ENCODE data around the gene FAM184B.

FAM184B gene

DNA sequence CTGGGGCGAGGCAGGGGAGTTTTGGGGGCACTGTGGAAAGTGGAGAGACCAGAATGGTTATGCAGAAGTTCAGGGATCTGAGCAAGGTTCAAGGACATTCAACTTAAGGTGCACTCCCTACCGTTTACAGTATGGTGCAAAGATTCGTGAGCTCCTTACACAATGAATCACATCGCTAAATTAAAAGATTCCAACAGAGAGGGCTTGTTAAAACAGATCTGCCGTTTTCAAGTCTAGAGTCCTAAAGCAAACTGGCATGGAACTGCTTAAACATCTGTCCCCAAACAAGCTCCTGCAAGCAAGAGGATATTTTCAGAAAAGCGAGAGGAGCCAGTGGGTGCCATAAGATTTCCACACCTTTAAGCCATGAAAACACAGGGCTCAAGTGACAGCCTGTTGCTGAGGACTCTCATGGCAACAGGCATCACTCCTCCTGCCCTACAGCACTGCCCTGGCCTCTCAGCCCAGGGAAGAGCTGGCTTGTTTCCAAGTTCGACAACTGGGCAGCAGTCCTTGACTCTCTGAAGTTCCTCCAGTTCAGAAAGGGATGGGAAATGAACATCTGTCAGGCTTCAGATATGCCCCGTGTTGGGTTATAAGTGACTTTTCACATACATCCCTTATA is 10.0 kb downstream of the FAM184B start:
- DNase-seq = no peak

- DNase-seq = no peak
Observed at GRCh38 chr4:17770845-17771244, 10.6 kb downstream of the FAM184B start.

GRCh38 chr4:17769406-17770174 is 11.8 kb downstream of the FAM184B start:
- DNase-seq = no peak

GRCh38 chr4:17766826-17767458 is 14.5 kb downstream of the FAM184B start:
- DNase-seq = no peak

DNA sequence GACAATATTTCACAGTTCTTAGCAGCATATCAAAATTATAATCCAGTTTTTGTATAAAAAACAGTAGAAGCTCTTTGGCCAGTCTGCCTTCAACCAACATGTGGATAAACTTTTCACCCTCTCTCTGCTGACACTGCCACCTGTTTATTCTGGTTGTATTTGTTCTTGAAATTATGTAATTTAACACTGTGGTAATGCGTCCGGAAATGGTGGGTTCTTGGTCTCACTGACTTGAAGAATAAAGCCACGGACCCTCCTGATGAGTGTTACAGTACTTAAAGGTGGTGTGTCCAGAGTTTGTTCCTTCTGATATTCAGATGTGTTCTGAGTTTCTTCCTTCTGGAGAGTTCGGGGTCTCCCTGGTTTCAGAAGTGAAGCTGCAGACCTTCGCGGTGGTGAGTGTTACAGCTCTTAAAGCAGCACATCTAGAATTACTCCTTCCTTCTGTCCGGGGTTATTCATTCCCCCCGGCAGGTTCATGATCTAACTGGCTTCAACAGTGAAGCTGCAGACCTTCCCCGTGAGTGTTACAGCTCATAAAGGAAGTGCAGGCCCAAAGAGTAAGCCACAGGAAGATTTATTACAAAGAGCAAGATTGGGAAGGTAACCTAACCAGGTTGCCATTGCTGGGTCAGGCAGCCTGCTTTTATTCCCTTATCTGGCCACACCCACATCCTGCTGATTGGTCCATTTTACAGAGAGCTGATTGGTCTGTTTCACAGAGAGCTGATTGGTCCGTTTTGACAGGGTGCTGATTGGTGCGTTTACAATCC is 15.7 kb downstream of the FAM184B start:
- no peak for DNase-seq

GRCh38 chr4:17763931-17764330 is 17.5 kb downstream of the FAM184B start:
- no peak for DNase-seq

DNA sequence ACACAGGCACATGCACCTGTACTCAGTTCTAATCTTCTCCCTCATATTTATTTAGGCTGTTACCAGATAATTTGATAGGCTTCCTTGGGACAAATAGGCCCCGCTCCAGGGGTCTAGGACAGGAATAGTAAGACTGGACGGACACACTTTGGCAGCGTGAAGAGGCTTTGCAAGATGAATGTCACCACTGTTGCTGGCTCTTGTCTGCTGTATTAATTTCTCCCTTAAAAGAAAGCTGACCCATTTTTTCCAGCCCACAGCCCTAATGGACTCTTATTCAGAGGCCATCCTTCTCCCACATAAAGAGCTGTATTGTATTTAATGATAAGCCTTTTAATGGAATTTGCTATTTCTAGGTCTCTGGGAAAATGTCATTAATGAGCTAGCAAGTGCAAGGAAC is 18.0 kb downstream of the FAM184B start:
- DNase-seq = no peak

GRCh38 chr4:17762726-17763125 is 18.7 kb downstream of the FAM184B start:
- DNase-seq = peak; percentile 38

DNA sequence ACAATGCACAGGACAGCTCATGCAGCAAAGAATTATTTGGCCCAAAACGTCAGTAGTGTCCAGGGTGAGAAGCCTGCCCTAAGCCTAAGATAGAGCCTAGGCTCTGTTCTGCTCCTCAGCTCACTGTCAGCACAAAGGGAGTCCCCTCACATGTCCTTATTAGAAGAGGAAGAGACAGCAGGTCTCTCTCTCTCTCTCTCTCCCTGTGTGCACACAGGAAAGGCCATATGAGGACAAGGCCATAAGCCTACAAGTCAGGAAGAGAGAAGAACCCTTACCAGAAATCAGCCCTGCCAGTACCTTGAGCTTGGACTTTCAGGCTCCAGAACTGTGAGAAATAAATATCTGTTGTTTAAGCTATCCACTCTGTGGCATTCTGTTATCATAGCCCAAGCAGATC is 20.4 kb downstream of the FAM184B start:
- DNase-seq = no peak

DNA sequence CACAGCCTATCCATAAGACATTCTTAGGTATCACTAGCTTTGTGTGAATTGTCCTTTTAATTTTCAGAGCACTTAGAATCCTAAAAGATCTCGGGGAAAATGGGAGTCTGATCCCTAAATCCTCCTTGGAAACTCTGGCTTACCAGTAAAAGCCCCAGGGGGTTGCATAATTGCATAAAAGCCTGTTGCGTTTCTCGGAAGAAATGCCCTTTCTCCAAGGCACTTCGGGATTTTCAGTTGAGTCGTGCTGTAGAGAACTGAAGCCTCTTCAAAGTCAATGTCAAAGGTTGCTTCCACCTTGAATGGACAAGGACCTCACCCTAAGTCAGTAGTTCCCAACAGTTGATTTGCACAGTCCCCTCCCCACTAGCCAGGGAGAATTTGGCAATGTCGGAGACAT is 20.8 kb downstream of the FAM184B start:
- DNase-seq = no peak

DNA sequence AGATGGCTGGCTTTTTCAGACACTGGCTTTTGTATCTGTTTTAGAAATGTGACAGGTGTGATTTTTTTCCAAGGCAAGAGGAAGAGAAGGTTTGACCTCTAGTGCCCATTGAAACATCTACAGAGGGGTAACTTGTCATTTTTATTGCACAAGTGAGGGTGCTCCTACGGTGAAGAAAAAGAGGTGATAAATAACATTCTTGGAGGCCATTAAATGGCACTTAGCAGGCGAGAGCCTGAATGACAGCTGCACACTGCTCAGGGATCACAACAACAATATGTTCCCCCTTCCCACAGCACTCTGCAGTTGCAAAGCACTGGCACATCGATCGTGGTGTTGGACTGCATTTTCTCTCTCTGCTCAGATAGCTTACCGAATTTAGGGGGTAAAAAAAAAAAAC is 22.9 kb downstream of the FAM184B start:
- no peak for DNase-seq

- no peak for DNase-seq
Observed at GRCh38 chr4:17757621-17758020, 23.8 kb downstream of the FAM184B start.

- no peak for DNase-seq
Observed at GRCh38 chr4:17753646-17754045, 27.8 kb downstream of the FAM184B start.

- no peak for DNase-seq
Observed at GRCh38 chr4:17740702-17741101, 40.7 kb downstream of the FAM184B start.

DNA sequence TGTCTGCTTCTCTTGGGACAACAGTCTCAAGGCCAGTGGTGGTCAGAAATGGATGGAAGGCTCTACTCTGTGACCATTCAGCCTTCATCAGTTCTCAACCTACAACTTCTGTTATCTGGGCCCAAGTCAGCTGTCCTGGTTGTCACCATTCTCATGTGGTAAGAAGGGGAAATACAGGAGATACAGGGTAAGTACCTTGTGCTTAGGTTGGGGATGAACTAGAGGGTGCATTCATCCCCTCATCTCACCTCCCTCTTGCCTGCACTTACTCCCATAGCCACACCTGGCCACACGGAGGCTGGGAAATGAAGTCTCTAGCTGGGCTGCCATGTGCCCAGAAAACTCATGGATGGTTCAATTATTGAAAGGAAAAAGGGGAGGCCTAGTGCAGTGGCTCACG is 44.9 kb downstream of the FAM184B start:
- DNase-seq = no peak

DNA sequence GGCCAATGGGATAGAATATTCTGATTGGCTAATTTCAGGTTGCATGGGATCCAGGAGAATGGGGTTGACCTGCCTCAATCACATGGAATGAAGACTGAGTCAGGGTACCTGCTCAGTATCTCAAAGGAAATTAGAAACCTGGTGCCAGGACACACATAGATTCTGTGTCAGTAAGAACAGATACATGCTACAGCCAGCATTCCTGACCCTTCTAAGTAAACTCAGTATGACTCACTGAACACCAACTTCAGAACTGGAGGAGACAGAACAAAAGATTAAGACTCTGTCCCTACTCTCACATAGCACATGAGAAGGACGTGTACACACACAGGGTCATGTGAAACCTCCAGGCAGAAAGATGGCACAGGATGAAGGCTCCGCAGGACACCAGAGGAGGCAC is 54.5 kb downstream of the FAM184B start:
- DNase-seq = no peak

GRCh38 chr4:17723648-17724047 is 57.8 kb downstream of the FAM184B start:
- no peak for DNase-seq

GRCh38 chr4:17722356-17722700 is 59.1 kb downstream of the FAM184B start:
- DNase-seq = no peak

- DNase-seq = no peak
Observed at GRCh38 chr4:17721496-17722355, 59.7 kb downstream of the FAM184B start.

DNA sequence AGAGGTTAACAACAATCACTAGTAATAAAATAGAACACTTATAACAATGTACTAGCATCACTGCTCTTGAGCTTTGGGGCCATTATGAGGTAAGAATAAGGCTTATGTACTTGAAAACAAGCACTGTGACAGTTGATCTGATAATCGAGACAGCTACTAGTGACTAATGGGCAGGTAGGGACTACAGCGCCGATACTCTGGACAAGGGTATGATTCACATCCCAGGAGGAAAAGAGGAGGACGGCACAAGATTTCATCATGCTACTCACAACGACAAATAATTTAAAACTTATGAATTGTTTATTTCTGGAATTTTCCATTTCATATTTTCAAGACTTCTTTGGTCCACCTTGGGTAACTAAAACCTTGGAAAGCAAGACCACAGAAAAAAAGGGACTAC is 62.3 kb downstream of the FAM184B start:
- DNase-seq = no peak

DNA sequence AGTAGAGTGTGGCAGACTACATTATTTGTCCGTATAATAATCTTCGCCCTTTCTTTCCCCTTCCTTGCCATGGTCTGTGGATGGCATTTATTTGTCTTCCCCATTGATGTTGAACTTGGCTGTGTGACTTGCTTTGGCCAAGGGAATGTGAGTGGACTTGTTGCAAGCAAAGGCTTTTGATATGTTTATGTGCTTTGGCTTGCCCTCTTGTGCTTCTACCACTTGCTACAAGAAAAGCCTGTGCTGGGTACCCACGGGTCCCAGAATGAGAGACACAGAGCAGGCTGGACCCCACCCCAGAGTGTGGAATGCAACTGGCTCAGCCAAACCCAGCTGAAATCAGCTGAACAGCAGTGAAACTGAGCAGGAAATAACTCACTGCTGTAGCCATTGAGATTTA is 63.0 kb downstream of the FAM184B start:
- no peak for DNase-seq

GRCh38 chr4:17717301-17717700 is 64.1 kb downstream of the FAM184B start:
- DNase-seq = no peak

DNA sequence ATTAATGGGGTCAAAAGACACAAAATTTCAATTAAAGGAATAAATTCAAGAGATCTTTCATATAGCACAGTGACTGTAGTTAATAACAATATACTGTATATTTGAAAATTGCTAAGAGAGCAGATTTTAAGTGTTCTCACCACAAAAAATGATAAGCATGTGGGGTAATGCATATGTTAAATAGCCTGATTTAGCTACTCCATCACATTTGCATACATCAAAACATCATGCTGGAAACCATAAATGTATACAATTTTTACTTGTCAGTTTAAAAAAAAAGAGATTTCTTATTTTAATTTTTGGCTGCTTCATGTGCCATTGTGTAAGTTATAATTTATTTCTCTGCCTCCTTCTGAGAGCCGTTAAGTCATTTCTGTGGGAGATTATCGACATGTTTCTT is 65.9 kb downstream of the FAM184B start:
- no peak for DNase-seq
